Breast epithelium (tissue), 4 donors: ENCODE measurements around the gene RARG. TPM values are rescaled to one million over a fixed set of nuclear protein-coding genes. Genes with fewer than 3 reads are reported as not detected.

Source experiments
- DNase-seq, 2 donors: peaks; one replicate each; pipeline ENCODE4 v3.0.0-alpha.2; 2019; ENCODE audit warnings: low spot score in 2 of 2
- H3K27ac ChIP-seq, 2 donors: fragments of 200-600 bp; sonication (generic) in 1 of 2; one replicate each; pipeline ENCODE4 v1.5.1; 2016 to 2019; ENCODE audit warnings: mild to moderate bottlenecking in 1 of 2
- H3K27me3 ChIP-seq, 2 donors: fragments of 200-600 bp; sonication (generic) in 1 of 2; one replicate each; pipeline versions ENCODE4 v1.5.1 to v1.6.0; 2017 to 2019; ENCODE audit warnings: control low read depth in 1 of 2, mild to moderate bottlenecking in 1 of 2
- H3K36me3 ChIP-seq: fragments of 200-600 bp; one replicate; pipeline ENCODE4 v1.5.1; 2019
- H3K4me1 ChIP-seq, 2 donors: fragments of 200-600 bp; sonication (generic); one replicate each; pipeline ENCODE4 v1.5.1; 2016 to 2019; ENCODE audit warnings: control low read depth in 1 of 2
- H3K4me3 ChIP-seq, 3 donors: fragments of 200-600 bp; sonication (generic); 1 replicate in 2 of 3; 2 replicates in 1 of 3; pipeline ENCODE4 v1.5.1; 2016 to 2019; ENCODE audit warnings: mild to moderate bottlenecking in 3 of 3, moderate library complexity in 2 of 3
- H3K9me3 ChIP-seq, 2 donors: fragments of 200-600 bp; sonication (generic) in 1 of 2; one replicate each; pipeline ENCODE4 v1.5.1; 2016 to 2019; ENCODE audit warnings: control low read depth in 1 of 2
- POLR2A ChIP-seq: fragments of 450-650 bp; IDR thresholded peaks from one replicate; pipeline ENCODE4 v1.6.1; 2016; ENCODE audit warnings: antibody characterized with exemption, mild to moderate bottlenecking, moderate library complexity
- POLR2AphosphoS5 ChIP-seq, 3 donors: sonication (generic); formaldehyde crosslinking; IDR thresholded peaks; one replicate each; pipeline ENCODE4 v1.6.1; 2017; ENCODE audit warnings: antibody characterized with exemption in 3 of 3
- intact Hi-C: fragments of 100-400 bp; cut with DNase I; formaldehyde crosslinking; loops from one replicate; pipeline ENCODE4 v1.15.1; 2023; ENCODE audit warnings: low total_unique reads
- total RNA-seq, 3 donors: library from RNA; depleted of rRNA; stranded (reverse); fragments of >200 nt; gene quantifications; one replicate each; pipeline ENCODE4 v1.1.0, GENCODE V29; 2016
- TF ChIP-seq, protein P1 (sequence below), 3 donors: fragments of 450-650 bp; IDR thresholded peaks; one replicate each; pipeline ENCODE4 v1.5.1; 2016 to 2017; ENCODE audit warnings: antibody characterized with exemption in 3 of 3, mild to moderate bottlenecking in 3 of 3, moderate library complexity in 3 of 3

RARG gene
- total RNA-seq, 3 donors from 2014 or later: 12.2 to 39.8 (median 23.3) TPM

DNA sequence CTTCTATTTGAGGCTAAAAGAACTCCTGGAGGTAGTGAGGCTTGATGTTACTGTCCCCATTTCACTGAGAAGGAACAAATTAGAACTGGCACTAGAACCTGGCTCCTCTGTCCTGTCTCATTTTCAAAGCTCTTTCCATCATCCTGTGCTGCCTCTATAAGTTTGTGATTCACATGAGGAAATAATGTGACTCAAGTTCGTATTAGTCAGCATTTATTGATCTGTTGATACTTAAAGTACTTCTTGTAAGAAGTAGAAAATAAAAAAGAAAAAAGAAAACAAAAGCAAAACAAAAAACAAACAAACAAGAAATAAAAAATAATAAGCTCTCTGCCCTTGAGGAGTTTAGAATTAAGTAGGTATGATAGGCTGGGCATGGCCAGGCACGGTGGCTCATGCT lies 33.8 kb upstream of the RARG start:
- no peak overlapping the region for H3K4me3 ChIP-seq
- no peaks in the 10 kb centered on the region for H3K36me3 ChIP-seq
- H3K27ac ChIP-seq: no peak overlapping the region
- H3K9me3 ChIP-seq: no peaks in the 10 kb centered on the region
- TF ChIP-seq POLR2A: no peak
- TF ChIP-seq, protein P1, sequence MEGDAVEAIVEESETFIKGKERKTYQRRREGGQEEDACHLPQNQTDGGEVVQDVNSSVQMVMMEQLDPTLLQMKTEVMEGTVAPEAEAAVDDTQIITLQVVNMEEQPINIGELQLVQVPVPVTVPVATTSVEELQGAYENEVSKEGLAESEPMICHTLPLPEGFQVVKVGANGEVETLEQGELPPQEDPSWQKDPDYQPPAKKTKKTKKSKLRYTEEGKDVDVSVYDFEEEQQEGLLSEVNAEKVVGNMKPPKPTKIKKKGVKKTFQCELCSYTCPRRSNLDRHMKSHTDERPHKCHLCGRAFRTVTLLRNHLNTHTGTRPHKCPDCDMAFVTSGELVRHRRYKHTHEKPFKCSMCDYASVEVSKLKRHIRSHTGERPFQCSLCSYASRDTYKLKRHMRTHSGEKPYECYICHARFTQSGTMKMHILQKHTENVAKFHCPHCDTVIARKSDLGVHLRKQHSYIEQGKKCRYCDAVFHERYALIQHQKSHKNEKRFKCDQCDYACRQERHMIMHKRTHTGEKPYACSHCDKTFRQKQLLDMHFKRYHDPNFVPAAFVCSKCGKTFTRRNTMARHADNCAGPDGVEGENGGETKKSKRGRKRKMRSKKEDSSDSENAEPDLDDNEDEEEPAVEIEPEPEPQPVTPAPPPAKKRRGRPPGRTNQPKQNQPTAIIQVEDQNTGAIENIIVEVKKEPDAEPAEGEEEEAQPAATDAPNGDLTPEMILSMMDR (IDR thresholded peaks at IDR 0.05): no peak
- no peak for TF ChIP-seq POLR2AphosphoS5 (IDR thresholded peaks at IDR 0.05)
- no peaks in the 10 kb centered on the region for H3K4me1 ChIP-seq
- DNase-seq: no peak
- H3K27me3 ChIP-seq: no peaks in the 10 kb centered on the region
- intact Hi-C loops: no loop called here

DNA sequence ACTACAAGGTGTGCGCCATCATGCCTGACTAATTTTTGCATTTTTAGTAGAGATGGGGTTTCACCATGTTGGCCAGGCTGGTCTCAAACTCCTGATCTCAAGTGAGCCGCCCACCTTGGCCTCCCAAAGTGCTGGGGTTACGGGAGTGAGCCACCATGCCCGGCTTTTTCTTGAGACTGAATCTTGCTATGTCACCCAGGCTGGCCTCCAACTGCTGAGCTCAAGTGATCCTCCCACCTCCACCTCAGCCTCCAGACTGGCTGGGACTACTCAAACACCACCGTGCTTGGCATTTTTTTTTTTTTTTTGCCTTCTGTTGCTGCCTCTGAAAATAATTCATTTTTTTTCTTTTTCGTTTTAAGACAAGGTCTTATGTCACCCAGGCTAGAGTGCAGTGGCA lies 27.9 kb upstream of the RARG start:
- H3K9me3 ChIP-seq: no peaks in the 10 kb centered on the region
- intact Hi-C loops: no loop called here
- no peaks in the 10 kb centered on the region for H3K27me3 ChIP-seq
- no peaks in the 10 kb centered on the region for H3K4me1 ChIP-seq
- no peak overlapping the region for H3K27ac ChIP-seq
- H3K4me3 ChIP-seq: no peak overlapping the region
- TF ChIP-seq POLR2A: no peak
- TF ChIP-seq, protein P1 (IDR thresholded peaks at IDR 0.05): no peak
- TF ChIP-seq POLR2AphosphoS5 (IDR thresholded peaks at IDR 0.05): no peak
- DNase-seq: no peak
- H3K36me3 ChIP-seq: no peaks in the 10 kb centered on the region

DNA sequence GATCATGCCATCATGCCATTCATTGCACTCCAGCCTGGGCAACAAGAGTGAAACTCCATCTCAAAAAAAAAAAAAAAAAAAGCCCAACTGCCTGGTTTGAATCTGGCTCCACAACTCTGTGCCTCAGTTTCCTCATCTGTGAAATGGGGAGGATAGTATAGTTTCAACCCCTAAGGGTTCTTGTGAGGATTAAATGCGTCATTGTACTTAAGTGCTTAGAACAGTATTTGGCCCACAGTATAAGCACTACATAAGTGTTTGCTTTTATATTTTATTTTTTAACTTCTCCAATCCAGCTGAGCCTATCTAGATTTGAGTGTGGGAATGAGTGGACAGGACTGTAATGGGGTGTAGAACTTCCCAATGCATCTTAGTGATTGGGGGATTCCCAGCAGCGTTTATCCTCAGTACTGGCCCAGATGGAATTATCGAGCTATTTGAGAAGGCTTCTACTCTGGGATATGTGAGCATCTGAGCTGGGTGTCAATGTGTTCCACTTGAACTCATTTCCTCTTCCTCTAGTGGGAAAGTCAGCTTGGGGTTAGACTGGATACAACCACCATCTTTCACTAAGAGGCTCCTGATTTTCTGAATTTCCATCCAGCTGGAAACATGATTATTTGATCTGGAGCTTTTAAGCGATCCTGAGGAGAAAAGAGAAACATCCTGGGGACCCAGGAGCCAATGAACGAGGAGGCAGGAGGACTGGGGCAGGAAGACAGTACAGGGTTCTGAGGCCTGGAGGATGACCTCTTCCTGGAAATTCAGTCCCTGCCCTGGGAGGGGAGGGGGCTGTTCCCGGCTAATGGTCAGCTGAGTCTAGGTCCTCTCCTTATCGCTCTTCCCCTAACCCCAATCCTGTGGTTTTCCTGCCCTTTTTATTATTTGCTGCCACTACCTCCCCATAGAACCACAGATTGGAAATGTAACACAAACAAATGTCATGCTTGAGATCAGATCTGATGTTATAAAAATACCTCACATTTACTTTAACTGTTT lies 26.8 kb upstream of the RARG start:
- TF ChIP-seq, protein P1 (IDR thresholded peaks at IDR 0.05): no peak
- no peak for TF ChIP-seq POLR2AphosphoS5 (IDR thresholded peaks at IDR 0.05)
- TF ChIP-seq POLR2A: no peak

GRCh38 chr12:53255996-53256395 lies 24.0 kb upstream of the RARG start:
- no peak for DNase-seq
- TF ChIP-seq, protein P1 (IDR thresholded peaks at IDR 0.05): no peak
- H3K27ac ChIP-seq: no peak overlapping the region
- intact Hi-C loops: no loop called here
- no peaks in the 10 kb centered on the region for H3K36me3 ChIP-seq
- H3K27me3 ChIP-seq: no peaks in the 10 kb centered on the region
- H3K4me1 ChIP-seq: peaks cover 0 to 11% of the 10 kb centered on the region in 2 donors
- no peak overlapping the region for H3K4me3 ChIP-seq
- no peaks in the 10 kb centered on the region for H3K9me3 ChIP-seq

More for the DNA sequence above, 26.8 kb upstream of the RARG start:
- Histone ChIP-seq H3K4me3 (no peak overlapping the region), H3K27me3 (no peaks in the 10 kb centered on the region), H3K9me3 (no peaks in the 10 kb centered on the region), H3K4me1 (no peaks in the 10 kb centered on the region), H3K27ac (no peak overlapping the region), H3K36me3 (no peaks in the 10 kb centered on the region)
- intact Hi-C loops: no loop called here
- DNase-seq: no peak

DNA sequence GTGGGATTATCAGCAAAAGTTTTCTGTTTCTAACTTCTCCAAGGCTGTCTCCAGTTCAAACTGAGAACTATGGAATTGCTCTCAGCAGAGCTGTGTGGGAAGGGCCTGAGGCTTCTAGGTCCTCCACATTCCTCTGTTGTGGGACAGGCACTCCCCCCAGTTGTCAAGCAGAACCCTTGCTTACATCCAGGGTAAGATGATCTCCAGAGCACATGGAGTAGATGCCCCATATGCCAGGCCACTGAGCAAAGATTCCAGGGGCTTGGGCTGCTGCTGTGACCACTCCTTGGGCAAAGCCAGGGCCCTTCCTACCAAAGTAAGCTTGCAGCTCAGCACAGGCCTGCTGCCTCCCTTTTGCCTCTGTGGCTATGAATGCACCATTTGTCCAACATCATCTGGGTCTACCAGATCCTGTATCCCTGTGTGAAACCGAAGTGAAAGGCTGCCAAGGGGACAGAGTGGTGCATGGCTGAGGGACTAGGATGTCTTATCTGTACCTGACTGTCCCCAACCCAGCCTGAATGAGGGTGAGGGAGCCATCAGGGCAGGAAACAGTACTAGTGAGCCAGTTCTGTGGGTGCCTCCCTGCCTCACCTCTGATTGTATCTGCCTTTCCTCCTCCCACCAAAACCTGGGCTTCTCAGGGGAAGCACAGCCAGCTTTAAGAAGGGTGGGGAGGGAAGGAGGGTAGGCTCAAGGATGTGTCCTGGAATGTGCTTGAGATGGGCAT lies 23.0 kb upstream of the RARG start:
- H3K27ac ChIP-seq: peak overlapping the region in 1 of 2 donors; percentile 5
- H3K9me3 ChIP-seq: no peaks in the 10 kb centered on the region
- TF ChIP-seq, protein P1 (IDR thresholded peaks at IDR 0.05): no peak
- no peaks in the 10 kb centered on the region for H3K36me3 ChIP-seq
- H3K27me3 ChIP-seq: no peaks in the 10 kb centered on the region
- intact Hi-C loops: loop anchor here (5.0 kb wide), 1 partner anchor 38 kb away; no protein-coding TSS in a partner anchor
- DNase-seq: no peak
- peaks cover 0 to 11% of the 10 kb centered on the region in 2 donors for H3K4me1 ChIP-seq
- H3K4me3 ChIP-seq: no peak overlapping the region
